Fibroblast of lung (primary cell): Measurements from ENCODE around the gene CIDEB.

Source experiments
- CTCF ChIP-seq, 2 donors: IDR thresholded peaks in 1 of 2; conservative IDR thresholded peaks in 1 of 2; 1 replicate in 1 of 2; 2 replicates in 1 of 2; pipeline ENCODE4 v1.5.1; 2011 to 2012; ENCODE audit warnings: low read length in 2 of 2, control low read depth in 1 of 2, inconsistent platforms in 1 of 2, low read depth in 1 of 2, mild to moderate bottlenecking in 1 of 2
- EZH2 ChIP-seq: IDR thresholded peaks from 2 replicates; pipeline ENCODE4 v1.5.1; 2012; ENCODE audit warnings: low read length, control low read depth, mild to moderate bottlenecking; ENCODE audit errors: missing control alignments

GRCh38 chr14:24282736-24283135 lies 25.0 kb downstream of the CIDEB start:
- TF ChIP-seq CTCF (conservative IDR thresholded peaks at IDR 0.05 in 1 of 2, IDR thresholded peaks at IDR 0.05 in 1 of 2; ENCODE audit: low read depth in 1 of 2, low read length in 2 of 2) = no peak
- TF ChIP-seq EZH2 = no peak
